HG03045 (cell line): Measurements from ENCODE around the gene TTI1.

Experiments used
- ATAC-seq: cut with Tn5 transposase; IDR thresholded peaks from one replicate; pipeline ENCODE4 v1.9.1; 2021; ENCODE audit warnings: mild to moderate bottlenecking, moderate library complexity; ENCODE audit not compliant: unreplicated experiment

Gene TTI1

GRCh38 chr20:37939701-37940560 lies 93.3 kb downstream of the TTI1 start:
- ATAC-seq, result no peak

GRCh38 chr20:37938954-37939353 lies 94.3 kb downstream of the TTI1 start:
- no peak for ATAC-seq

GRCh38 chr20:37938181-37938750 lies 95.0 kb downstream of the TTI1 start:
- no peak for ATAC-seq

- ATAC-seq, result no peak
Observed at GRCh38 chr20:37937686-37938085, 95.6 kb downstream of the TTI1 start.

GRCh38 chr20:37936451-37936850 lies 96.8 kb downstream of the TTI1 start:
- ATAC-seq, result no peak

GRCh38 chr20:37936041-37936440 lies 97.2 kb downstream of the TTI1 start:
- ATAC-seq, result no peak

- no peak for ATAC-seq
Observed at GRCh38 chr20:37935435-37935834, 97.8 kb downstream of the TTI1 start.

GRCh38 chr20:37934634-37935375 lies 98.5 kb downstream of the TTI1 start:
- no peak for ATAC-seq

GRCh38 chr20:37933786-37934633 lies 99.2 kb downstream of the TTI1 start:
- ATAC-seq, result no peak
